GM19372 (cell line): ENCODE results near the gene ANXA2.

ENCODE experiments used
- ATAC-seq: cut with Tn5 transposase; IDR thresholded peaks from one replicate; pipeline ENCODE4 v1.9.1; 2021; ENCODE audit warnings: mild to moderate bottlenecking, low read depth, moderate library complexity; ENCODE audit not compliant: unreplicated experiment

ANXA2 gene

DNA sequence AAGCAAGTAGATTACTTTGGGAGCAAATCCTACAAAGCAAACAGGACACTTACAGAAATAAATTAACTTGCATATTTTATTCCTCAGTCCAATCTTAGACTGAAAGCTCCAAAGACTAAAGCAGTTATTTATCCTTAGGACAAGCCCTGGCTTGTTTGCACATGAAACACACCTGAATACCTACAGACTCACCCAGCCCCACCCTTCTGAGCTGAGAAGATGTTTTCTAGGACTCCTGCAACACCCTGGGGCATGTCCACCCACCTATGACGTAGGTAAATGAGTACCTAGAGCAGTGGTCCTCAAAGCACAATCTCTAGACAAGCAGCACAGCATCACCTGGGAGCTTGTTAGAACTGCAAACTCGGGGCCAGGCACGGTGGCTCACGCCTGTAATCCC is 80.8 kb downstream of the ANXA2 start:
- no peak for ATAC-seq

- ATAC-seq = no peak
Measured at GRCh38 chr15:60315878-60316277, 81.9 kb downstream of the ANXA2 start.

DNA sequence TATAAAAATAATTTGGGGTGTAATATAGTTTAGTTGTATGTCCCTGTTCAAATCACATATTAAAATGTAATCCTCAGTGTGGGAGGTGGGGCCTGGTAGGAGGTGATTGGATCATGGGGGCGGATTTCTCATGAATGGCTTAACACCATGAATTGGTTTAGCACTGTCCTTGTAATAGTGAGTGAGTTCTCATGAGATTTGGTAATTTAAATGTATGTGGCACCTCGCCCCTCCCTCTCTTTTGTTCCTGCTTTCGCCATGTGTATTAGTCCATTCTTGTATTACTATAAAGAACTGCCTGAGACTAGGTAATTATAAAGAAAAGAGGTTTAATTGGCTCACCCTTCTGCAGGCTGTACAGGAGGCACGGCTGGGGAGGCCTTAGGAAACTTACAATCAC is 83.9 kb downstream of the ANXA2 start:
- ATAC-seq = no peak

GRCh38 chr15:60307034-60307433 is 90.8 kb downstream of the ANXA2 start:
- no peak for ATAC-seq

DNA sequence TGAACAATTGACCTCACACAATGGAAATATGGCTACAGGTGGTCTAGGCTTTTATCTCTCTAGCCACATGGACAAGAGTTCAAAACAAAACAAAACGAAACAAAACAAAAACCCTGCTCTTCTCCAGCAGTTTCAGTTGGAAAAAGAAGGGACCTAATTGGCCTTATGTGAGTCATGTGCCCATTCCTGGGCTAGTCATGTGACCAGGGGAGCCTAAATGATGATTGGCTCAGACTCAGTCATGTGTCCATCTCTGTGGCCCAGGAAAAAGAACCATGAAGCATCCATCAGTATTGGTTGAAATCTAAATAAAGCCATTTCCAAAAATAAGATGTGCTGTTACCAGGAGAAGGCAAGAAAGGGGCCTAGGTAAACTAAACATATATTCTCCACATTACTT is 96.8 kb downstream of the ANXA2 start:
- no peak for ATAC-seq

- ATAC-seq = no peak
Measured at GRCh38 chr15:60299452-60300047, 98.2 kb downstream of the ANXA2 start.
